ENCODE measurements around the gene PCGF3.

Gene PCGF3

DNA sequence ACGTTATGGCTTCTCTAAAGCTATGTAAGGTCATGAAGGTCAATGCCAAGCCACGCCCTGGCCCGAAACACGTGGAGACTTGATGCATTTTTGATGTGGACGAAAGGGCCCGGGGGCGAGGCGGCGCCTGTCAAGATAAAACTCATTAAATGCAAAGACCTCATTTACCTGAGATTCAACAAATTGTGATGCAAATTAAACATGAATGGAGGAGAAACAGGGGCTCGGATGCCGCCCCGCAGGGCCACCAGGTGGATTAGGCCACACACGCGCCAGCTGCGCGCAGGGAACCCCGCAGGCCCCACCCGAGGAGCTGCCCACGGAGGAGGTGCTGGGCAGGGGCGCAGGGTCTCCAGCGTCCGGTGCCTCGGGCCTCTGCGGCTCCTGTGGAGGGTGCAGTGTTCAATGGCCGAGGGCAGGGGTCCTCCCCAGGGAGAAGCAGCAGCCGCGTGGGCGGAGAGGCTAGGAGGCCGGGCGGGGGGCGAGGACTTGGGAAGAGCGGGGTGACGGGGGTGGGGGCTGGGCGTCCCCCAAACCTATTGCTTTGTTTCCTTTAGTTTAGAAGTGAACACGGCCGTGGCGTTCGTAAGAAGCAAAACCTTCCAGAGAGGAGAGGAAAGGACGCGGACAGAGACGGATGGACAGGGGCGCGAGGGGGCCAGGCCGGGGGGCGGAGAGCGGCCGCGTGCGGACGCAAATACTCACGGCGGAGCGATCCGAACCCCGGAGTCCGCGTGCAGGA is 79.9 kb downstream of the PCGF3 start:
- TF ChIP-seq, protein P1, sequence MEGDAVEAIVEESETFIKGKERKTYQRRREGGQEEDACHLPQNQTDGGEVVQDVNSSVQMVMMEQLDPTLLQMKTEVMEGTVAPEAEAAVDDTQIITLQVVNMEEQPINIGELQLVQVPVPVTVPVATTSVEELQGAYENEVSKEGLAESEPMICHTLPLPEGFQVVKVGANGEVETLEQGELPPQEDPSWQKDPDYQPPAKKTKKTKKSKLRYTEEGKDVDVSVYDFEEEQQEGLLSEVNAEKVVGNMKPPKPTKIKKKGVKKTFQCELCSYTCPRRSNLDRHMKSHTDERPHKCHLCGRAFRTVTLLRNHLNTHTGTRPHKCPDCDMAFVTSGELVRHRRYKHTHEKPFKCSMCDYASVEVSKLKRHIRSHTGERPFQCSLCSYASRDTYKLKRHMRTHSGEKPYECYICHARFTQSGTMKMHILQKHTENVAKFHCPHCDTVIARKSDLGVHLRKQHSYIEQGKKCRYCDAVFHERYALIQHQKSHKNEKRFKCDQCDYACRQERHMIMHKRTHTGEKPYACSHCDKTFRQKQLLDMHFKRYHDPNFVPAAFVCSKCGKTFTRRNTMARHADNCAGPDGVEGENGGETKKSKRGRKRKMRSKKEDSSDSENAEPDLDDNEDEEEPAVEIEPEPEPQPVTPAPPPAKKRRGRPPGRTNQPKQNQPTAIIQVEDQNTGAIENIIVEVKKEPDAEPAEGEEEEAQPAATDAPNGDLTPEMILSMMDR (IDR thresholded peaks at IDR 0.05): no peak
- TF ChIP-seq ZFX (IDR thresholded peaks at IDR 0.05; ENCODE audit: borderline replicate concordance): no peak
- peak overlapping the region; percentile 23; the same call in 1 of the 2 replicates for H3K27ac ChIP-seq

DNA sequence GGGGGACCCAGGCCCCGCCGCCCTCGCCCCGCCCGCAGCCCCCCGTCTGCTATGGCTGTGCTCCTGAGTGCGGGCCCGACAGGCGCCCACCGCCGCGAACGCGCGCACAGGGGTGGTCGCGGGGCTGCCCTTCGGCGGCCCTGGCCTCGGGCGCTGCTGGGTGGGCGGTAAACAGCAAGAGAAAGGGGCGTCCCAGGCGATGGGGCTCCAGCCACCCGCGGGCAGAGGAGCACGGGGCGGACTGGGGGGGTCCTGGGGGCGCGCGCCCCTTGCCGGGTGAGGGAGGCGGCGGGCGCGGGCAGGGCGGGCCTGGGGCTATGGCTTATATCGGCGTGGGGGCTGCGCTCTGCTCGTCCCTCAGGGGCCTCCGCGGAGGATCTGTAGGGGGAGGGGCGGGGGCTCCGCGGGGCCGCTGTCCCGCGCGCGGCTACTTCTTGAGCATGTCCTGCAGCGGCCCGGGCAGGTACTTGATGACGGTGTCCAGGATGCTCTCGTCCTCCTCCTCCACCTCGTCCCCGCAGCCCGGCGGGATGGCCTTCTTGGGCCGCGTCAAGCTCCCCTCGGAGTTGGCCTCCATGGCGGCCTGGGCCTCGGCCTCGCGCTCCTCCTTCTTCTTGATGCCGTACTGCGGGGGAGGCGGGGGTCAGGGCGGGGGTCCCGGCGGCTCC is 80.6 kb downstream of the PCGF3 start:
- no peak for TF ChIP-seq ZFX (IDR thresholded peaks at IDR 0.05; ENCODE audit: borderline replicate concordance)
- TF ChIP-seq, protein P1 (IDR thresholded peaks at IDR 0.05): no peak

DNA sequence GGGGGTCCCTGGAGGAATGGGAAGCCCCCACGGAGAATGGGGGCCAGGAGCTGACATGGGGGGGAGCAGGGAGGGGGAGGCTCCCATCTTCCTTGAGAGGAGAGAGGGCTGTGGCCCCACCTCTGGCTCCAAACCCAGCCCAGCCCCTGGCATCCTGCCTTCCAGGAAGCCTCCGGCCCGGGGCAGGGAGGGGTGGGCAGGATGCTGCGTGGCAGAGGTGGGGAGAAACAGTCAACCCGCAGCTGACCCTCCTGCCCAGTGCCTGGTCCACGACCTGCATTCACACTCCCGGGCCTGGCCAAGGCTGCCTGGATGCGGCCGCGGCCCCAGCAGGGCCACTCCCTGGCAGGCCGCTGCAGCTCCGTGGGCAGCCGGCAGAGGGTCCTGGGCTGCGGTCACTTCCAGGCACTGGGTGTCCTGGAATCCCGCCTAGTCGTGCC is 81.2 kb downstream of the PCGF3 start:
- TF ChIP-seq, protein P1 (IDR thresholded peaks at IDR 0.05): no peak
- no peak for TF ChIP-seq ZFX (IDR thresholded peaks at IDR 0.05; ENCODE audit: borderline replicate concordance)
- peak overlapping the region; percentile 46; the same call in 1 of the 2 replicates for H3K27ac ChIP-seq

More for the DNA sequence above, 80.6 kb downstream of the PCGF3 start:
- no peak overlapping the region for H3K27ac ChIP-seq

DNA sequence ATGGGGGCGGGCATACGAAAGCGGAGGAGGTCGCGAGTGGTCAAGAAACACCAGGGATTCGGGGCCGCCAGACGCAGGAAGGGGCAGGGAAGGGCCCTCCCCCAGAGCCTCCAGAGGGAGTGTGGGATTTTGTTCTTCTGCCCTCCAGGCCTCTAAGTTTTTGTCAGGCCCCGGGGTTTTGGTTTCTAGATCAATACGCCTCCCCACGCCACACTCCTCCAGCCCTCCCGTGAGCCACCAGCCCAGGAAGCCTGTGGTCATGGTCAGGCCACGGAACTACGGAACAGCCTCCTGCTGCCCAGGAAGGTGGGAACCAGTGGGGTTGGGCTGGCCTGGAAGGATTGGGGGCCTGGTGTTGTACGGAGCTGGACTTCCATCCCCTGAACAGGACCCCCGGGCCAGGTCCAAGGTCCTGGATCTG is 81.9 kb downstream of the PCGF3 start:
- TF ChIP-seq ZFX (IDR thresholded peaks at IDR 0.05; ENCODE audit: borderline replicate concordance): no peak
- TF ChIP-seq, protein P1 (IDR thresholded peaks at IDR 0.05): no peak
- H3K27ac ChIP-seq: peak overlapping the region; percentile 46; the same call in 1 of the 2 replicates

DNA sequence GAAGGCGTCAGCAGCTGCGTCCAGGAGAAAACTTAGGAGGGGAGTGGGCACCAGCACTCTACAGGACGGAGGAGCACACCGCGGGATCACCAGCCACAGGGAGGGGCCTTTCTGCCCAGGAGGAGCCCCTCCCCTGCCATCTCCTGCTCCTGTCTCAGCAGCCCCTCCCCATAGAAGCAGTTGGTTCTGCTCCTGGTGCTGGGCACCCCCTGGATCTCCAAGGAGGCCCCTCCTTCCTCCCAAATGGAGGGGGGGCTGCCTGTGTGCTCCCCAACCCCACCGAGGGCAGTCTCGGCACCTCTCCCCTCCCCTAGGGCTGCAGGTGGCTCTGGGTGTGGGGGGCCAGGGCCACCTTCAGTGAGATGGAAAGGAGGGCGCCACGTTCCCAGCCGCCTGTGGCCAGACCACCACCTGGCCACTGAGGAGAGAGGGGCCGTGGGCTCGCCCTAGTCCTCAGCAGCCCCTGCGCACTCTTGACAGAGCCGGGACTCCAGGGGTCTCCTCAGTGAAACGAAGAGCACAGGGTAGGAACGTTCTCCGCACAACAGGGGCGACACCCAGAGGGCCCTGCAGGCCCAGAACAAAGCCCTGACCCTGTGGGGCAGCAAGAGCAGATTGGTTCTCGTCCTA is 82.5 kb downstream of the PCGF3 start:
- peak overlapping the region; percentile 46 for H3K27ac ChIP-seq
- TF ChIP-seq ZFX (IDR thresholded peaks at IDR 0.05; ENCODE audit: borderline replicate concordance): no peak
- TF ChIP-seq, protein P1 (IDR thresholded peaks at IDR 0.05): no peak

DNA sequence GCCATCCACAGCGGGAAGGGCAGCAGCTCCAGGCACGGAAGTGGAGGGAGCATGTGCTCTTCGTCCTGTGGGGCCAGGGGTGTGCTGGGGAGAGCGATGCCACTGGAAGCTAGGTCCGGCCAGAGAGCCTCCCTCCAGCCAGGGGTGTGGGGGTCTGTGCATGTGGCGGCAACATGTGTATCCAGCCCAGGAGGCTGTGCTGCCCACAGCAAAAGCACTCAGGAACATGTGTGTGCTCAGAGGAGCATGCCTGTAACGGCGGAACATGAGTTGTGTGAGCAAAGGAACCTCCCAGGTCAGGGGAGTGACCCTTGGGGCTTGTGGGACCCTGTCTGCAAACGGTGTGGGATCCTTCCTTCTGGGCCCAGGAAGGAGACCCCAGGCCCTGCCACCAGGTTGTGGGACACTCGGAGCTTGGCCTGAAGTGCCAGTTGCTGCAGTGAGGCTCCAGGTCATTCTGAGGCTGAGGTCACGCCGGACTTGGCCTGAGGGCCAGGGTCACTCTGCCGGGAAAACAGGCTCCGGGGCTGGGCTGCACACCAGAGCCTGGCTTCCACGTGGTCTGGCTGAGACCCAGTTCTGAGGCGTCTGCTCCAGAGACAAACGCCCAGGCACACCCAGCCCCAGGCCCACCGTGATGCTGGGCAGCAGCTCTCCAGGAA is 83.1 kb downstream of the PCGF3 start:
- TF ChIP-seq, protein P1 (IDR thresholded peaks at IDR 0.05): no peak
- TF ChIP-seq ZFX (IDR thresholded peaks at IDR 0.05; ENCODE audit: borderline replicate concordance): no peak

More for the DNA sequence above, 83.1 kb downstream of the PCGF3 start:
- H3K27ac ChIP-seq: peak overlapping the region; percentile 46

Measured in 22Rv1 (cell line).